ENCODE measurements around the gene PEAK1.

Gene PEAK1

DNA sequence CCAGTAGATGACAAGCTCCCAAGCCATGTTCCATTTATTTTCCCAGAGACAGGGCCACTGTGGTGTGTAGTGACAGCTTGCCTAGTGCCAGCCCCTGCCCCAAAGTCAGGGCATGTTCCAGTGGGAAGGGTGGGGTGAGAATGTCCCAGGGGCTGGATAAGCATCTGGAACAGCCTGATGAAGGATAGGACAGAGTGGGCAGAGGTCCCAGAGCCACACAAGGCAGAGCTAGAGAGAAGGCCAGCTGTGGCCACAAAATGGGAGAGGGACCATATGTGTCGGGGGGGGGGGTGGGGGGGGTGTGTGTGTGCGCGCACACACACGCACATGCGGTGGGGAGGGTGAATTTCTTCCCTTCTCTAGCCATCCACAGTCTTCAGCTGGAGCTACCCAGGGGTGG lies 322.0 kb downstream of the PEAK1 start:
- Histone ChIP-seq H3K9ac (no peak overlapping the region), H3K27ac (no peak overlapping the region), H3K4me3 (IDR thresholded peaks at IDR 0.05; ENCODE audit: insufficient read depth, low read depth, low read length) (no peak overlapping the region), H3K79me2 (ENCODE audit: insufficient read depth, low read depth) (no peaks in the 10 kb centered on the region), H3K36me3 (ENCODE audit: insufficient read depth) (no peaks in the 10 kb centered on the region), H3K4me1 (ENCODE audit: low read depth, poor library complexity, severe bottlenecking) (no peaks in the 10 kb centered on the region), H3K27me3 (ENCODE audit: insufficient read depth, low read depth) (no peaks in the 10 kb centered on the region), H4K20me1 (ENCODE audit: insufficient read depth) (no peaks in the 10 kb centered on the region), H3K4me2 (no peak overlapping the region), H2AFZ (ENCODE audit: low read depth) (no peak overlapping the region)
- TF ChIP-seq, protein P1, sequence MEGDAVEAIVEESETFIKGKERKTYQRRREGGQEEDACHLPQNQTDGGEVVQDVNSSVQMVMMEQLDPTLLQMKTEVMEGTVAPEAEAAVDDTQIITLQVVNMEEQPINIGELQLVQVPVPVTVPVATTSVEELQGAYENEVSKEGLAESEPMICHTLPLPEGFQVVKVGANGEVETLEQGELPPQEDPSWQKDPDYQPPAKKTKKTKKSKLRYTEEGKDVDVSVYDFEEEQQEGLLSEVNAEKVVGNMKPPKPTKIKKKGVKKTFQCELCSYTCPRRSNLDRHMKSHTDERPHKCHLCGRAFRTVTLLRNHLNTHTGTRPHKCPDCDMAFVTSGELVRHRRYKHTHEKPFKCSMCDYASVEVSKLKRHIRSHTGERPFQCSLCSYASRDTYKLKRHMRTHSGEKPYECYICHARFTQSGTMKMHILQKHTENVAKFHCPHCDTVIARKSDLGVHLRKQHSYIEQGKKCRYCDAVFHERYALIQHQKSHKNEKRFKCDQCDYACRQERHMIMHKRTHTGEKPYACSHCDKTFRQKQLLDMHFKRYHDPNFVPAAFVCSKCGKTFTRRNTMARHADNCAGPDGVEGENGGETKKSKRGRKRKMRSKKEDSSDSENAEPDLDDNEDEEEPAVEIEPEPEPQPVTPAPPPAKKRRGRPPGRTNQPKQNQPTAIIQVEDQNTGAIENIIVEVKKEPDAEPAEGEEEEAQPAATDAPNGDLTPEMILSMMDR (conservative IDR thresholded peaks at IDR 0.05; ENCODE audit: low read depth, low read length) = no peak

DNA sequence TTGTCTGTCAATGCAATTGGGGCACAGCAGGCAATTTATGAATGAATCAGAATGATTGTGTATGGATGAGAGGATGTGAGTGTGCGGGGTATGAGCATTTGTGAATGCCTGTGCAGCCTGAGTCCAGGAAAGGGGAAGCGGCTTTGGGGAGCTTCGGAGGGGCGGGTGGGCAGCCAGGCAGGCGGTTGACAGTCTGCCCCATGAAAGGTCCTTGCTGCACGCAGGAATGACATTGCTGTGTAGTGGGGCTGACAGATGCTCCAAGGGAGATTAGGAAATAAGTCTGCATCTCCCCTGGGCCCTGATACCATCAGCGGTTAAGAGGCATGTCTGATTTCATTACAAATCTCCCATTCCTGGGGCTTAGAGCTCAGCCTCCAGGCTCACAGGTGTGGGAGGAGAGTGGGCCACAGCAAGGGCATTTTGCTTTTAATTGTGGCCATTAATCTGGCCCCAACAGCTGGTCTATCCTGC lies 322.6 kb downstream of the PEAK1 start:
- H3K4me2 ChIP-seq = no peak overlapping the region
- no peaks in the 10 kb centered on the region for H3K79me2 ChIP-seq (ENCODE audit: insufficient read depth, low read depth)
- TF ChIP-seq, protein P1 (conservative IDR thresholded peaks at IDR 0.05; ENCODE audit: low read depth, low read length) = no peak
- no peaks in the 10 kb centered on the region for H3K36me3 ChIP-seq (ENCODE audit: insufficient read depth)
- H3K27ac ChIP-seq = no peak overlapping the region
- H3K27me3 ChIP-seq (ENCODE audit: insufficient read depth, low read depth) = no peaks in the 10 kb centered on the region
- no peak overlapping the region for H2AFZ ChIP-seq (ENCODE audit: low read depth)
- no peak overlapping the region for H3K4me3 ChIP-seq (IDR thresholded peaks at IDR 0.05; ENCODE audit: insufficient read depth, low read depth, low read length)
- H4K20me1 ChIP-seq (ENCODE audit: insufficient read depth) = no peaks in the 10 kb centered on the region
- H3K4me1 ChIP-seq (ENCODE audit: low read depth, poor library complexity, severe bottlenecking) = no peaks in the 10 kb centered on the region
- H3K9ac ChIP-seq = no peak overlapping the region

DNA sequence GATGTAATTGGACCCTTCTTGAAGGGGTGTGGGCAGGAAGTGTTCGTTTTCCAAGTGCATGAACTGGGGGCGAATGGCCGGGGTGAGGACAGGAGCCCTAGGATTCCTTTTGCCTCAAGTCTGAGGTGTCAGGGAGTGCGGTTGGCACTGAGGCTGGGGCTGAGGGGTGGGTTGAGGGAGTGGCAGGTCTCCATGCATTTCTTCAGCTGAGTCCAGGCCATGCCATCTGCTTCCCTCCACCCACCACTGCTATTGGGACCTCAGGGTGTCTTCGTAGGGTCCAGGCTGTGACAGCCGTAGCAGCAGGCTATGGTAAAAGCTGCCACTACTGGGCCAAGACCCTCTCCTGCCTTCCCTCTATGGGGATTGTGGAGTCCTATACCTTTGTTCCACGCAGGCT lies 323.4 kb downstream of the PEAK1 start:
- H3K27ac ChIP-seq = no peak overlapping the region
- H3K4me3 ChIP-seq (IDR thresholded peaks at IDR 0.05; ENCODE audit: insufficient read depth, low read depth, low read length) = no peak overlapping the region
- H3K9ac ChIP-seq = no peak overlapping the region
- no peaks in the 10 kb centered on the region for H3K27me3 ChIP-seq (ENCODE audit: insufficient read depth, low read depth)
- no peaks in the 10 kb centered on the region for H3K36me3 ChIP-seq (ENCODE audit: insufficient read depth)
- TF ChIP-seq, protein P1 (conservative IDR thresholded peaks at IDR 0.05; ENCODE audit: low read depth, low read length) = no peak
- H4K20me1 ChIP-seq (ENCODE audit: insufficient read depth) = no peaks in the 10 kb centered on the region
- no peaks in the 10 kb centered on the region for H3K79me2 ChIP-seq (ENCODE audit: insufficient read depth, low read depth)
- H2AFZ ChIP-seq (ENCODE audit: low read depth) = no peak overlapping the region
- H3K4me1 ChIP-seq (ENCODE audit: low read depth, poor library complexity, severe bottlenecking) = no peaks in the 10 kb centered on the region
- H3K4me2 ChIP-seq = no peak overlapping the region

DNA sequence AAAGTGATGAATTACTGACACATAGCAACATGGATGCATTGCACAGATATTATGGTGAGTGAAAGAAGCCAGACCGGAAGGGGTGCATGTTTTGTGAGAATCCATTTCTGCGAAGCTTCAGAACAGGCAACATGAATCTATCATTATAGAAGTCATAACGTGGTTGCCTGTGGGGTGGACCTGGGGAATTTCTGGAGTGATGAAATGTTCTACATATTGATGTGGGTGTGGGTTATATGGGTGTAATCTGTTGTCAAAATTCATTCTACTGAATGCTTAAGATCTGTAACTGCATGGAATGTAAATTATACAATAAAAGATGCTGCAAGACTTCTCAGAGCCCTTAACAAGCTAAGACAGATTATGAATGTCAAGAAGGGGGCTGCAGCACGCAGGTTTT lies 323.8 kb downstream of the PEAK1 start:
- H3K9ac ChIP-seq = no peak overlapping the region
- H3K4me3 ChIP-seq (IDR thresholded peaks at IDR 0.05; ENCODE audit: insufficient read depth, low read depth, low read length) = no peak overlapping the region
- no peaks in the 10 kb centered on the region for H3K79me2 ChIP-seq (ENCODE audit: insufficient read depth, low read depth)
- no peaks in the 10 kb centered on the region for H3K4me1 ChIP-seq (ENCODE audit: low read depth, poor library complexity, severe bottlenecking)
- no peaks in the 10 kb centered on the region for H3K36me3 ChIP-seq (ENCODE audit: insufficient read depth)
- no peak overlapping the region for H3K27ac ChIP-seq
- TF ChIP-seq, protein P1 (conservative IDR thresholded peaks at IDR 0.05; ENCODE audit: low read depth, low read length) = no peak
- H3K27me3 ChIP-seq (ENCODE audit: insufficient read depth, low read depth) = no peaks in the 10 kb centered on the region
- no peaks in the 10 kb centered on the region for H4K20me1 ChIP-seq (ENCODE audit: insufficient read depth)
- H2AFZ ChIP-seq (ENCODE audit: low read depth) = no peak overlapping the region
- H3K4me2 ChIP-seq = no peak overlapping the region

Data from KMS-11 (cell line).